PC-3 (cell line): ENCODE data around the gene FBXO45. TPM values are rescaled to one million over a fixed set of nuclear protein-coding genes. Genes with fewer than 3 reads are reported as not detected.

Experiments
- ATAC-seq: fragments of 200-7000 bp; cut with Tn5 transposase; 2 replicates; pipeline ENCODE4 v1.9.1; 2020; ENCODE audit warnings: mild to moderate bottlenecking, moderate library complexity
- BruUV-seq: library from RNA; stranded (reverse); fragments of 400-500 nt; replicated peaks from 2 replicates; lab custom pipeline; 2021; lab: Mats Ljungman, UMichigan
- CTCF ChIA-PET: fragments of 300-600 bp; sonication (Branson Sonifier 250); formaldehyde crosslinking; loops from one replicate; lab custom pipeline; 2022; ENCODE audit warnings: antibody characterized with exemption; lab: Charles Lee
- POLR2A ChIA-PET: fragments of 300-600 bp; sonication (Branson Sonifier 250); formaldehyde crosslinking; loops from one replicate; lab custom pipeline; 2022; ENCODE audit warnings: antibody characterized with exemption; ENCODE audit not compliant: unreplicated experiment; lab: Charles Lee
- DNase-seq: peaks from one replicate; pipeline ENCODE4 v3.0.0-alpha.2; 2015
- H2AFZ ChIP-seq: fragments of 300-600 bp; sonication (generic); 2 replicates; pipeline ENCODE4 v1.6.0; 2016; ENCODE audit warnings: antibody characterized with exemption, low read length
- H3F3A ChIP-seq: fragments of 300-600 bp; sonication (generic); one replicate; pipeline ENCODE4 v1.6.0; 2017; ENCODE audit warnings: antibody characterized with exemption, low read length, control low read depth, mild to moderate bottlenecking; ENCODE audit not compliant: unreplicated experiment
- H3K27ac ChIP-seq: fragments of 300-600 bp; sonication (generic); 2 replicates; pipeline ENCODE4 v1.5.1; 2016; ENCODE audit warnings: mild to moderate bottlenecking, low read length
- H3K27me3 ChIP-seq: fragments of 300-600 bp; sonication (generic); 2 replicates; pipeline ENCODE4 v1.6.1; 2016; ENCODE audit warnings: low read length, mixed read lengths
- H3K36me3 ChIP-seq: fragments of 300-600 bp; sonication (generic); 2 replicates; pipeline ENCODE4 v1.6.1; 2016; ENCODE audit warnings: low read depth, mixed run types, low read length, mixed read lengths
- H3K4me1 ChIP-seq: fragments of 300-600 bp; sonication (generic); 2 replicates; pipeline ENCODE4 v1.5.1; 2016; ENCODE audit warnings: low read length; ENCODE audit not compliant: insufficient read depth
- H3K4me2 ChIP-seq: fragments of 300-600 bp; sonication (generic); 2 replicates; pipeline ENCODE4 v1.6.0; 2016; ENCODE audit warnings: low read length
- H3K4me3 ChIP-seq: fragments of 300-600 bp; sonication (generic); 2 replicates; pipeline ENCODE4 v1.5.1; 2016; ENCODE audit warnings: mild to moderate bottlenecking, low read length, mixed read lengths
- H3K79me2 ChIP-seq: fragments of 300-600 bp; sonication (generic); 2 replicates; pipeline ENCODE4 v1.6.1; 2017; ENCODE audit warnings: low read length, mixed read lengths
- H3K9ac ChIP-seq: fragments of 300-600 bp; sonication (generic); 2 replicates; pipeline ENCODE4 v1.6.0; 2016; ENCODE audit warnings: mild to moderate bottlenecking, low read length
- H3K9me2 ChIP-seq: fragments of 300-600 bp; sonication (generic); replicated peaks from 2 replicates; pipeline ENCODE4 v1.6.1; 2016; ENCODE audit warnings: mixed run types, low read length, mixed read lengths
- H3K9me3 ChIP-seq: fragments of 300-600 bp; sonication (generic); 2 replicates; pipeline ENCODE4 v1.6.1; 2016; ENCODE audit warnings: low read length, mixed read lengths
- H4K20me1 ChIP-seq: fragments of 300-600 bp; sonication (generic); 2 replicates; pipeline ENCODE4 v1.6.1; 2016; ENCODE audit warnings: low read length, mixed read lengths
- CTCF ChIP-seq: fragments of 300-600 bp; sonication (generic); conservative IDR thresholded peaks from 2 replicates; pipeline ENCODE4 v1.5.1; 2017; ENCODE audit warnings: antibody characterized with exemption, low read depth, mild to moderate bottlenecking, low read length
- EZH2 ChIP-seq: fragments of 300-600 bp; sonication (generic); IDR thresholded peaks from one replicate; pipeline ENCODE4 v1.6.1; 2017; ENCODE audit warnings: antibody characterized with exemption, mild to moderate bottlenecking, low read length; ENCODE audit not compliant: unreplicated experiment
- EZH2phosphoT487 ChIP-seq: fragments of 300-600 bp; sonication (generic); IDR thresholded peaks from 2 replicates; pipeline ENCODE4 v1.6.1; 2018; ENCODE audit warnings: mild to moderate bottlenecking, antibody characterized with exemption, low read length, borderline replicate concordance
- intact Hi-C: fragments of 100-400 bp; cut with micrococcal nuclease; formaldehyde crosslinking; loops from 2 replicates; pipeline ENCODE4 v1.9.0; 2023
- total RNA-seq: library from RNA; depleted of rRNA; stranded (reverse); fragments of >200 nt; gene quantifications from 2 replicates; pipeline ENCODE4 v1.2.3, GENCODE V29; 2014

FBXO45 gene
- total RNA-seq, 1 experiment from 2014 or later: 20.8 TPM

DNA sequence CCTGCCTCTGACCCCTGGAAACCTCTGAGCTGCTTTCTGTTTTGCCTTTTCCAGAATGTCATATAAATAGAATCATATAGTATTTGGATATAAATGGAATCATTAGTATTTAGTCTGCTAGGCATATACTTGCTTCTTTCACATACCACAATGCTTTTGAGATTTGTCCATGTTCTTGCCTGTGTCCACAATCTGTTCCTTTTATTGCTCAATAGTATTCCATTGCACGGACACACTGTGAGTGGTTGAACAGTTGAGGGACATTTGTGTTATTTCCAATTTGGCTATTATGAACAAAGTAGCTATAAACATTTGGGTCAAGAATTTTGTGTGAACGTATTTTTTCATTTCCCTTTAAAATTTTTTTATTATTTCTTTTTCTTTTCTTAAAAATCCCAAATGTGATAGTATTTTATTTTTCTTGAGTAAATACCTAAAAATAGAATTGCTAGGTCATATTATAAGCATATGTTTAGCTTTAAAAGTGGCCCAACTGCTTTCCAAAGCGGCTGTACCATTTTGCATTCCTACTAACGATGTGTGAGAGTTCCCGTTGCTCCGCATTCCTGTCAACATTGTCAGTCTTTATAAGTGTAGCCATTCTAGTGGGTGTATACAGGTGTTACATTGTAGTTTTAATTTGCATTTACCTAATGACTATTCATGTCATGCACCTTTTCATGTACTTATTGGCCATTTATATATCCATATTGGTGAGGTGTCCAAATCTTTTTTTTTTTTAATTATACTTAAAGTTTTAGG, 26.6 kb upstream of the FBXO45 start:
- TF ChIP-seq EZH2phosphoT487: no peak
- TF ChIP-seq CTCF: no peak
- no peak for TF ChIP-seq EZH2
- Histone ChIP-seq H3K27me3 (no peaks in the 10 kb centered on the region), H3K4me1 (no peaks in the 10 kb centered on the region), H3K9me3 (no peaks in the 10 kb centered on the region), H3K9ac (no peak overlapping the region), H3K79me2 (no peaks in the 10 kb centered on the region), H3K27ac (no peak overlapping the region), H3K4me3 (no peak overlapping the region), H3K36me3 (no peaks in the 10 kb centered on the region), H2AFZ (no peak overlapping the region), H4K20me1 (no peaks in the 10 kb centered on the region), H3K4me2 (no peak overlapping the region), H3F3A (no peaks in the 10 kb centered on the region), H3K9me2 (no peaks in the 10 kb centered on the region)
- BruUV-seq: no TSS peak
- ATAC-seq: no peak
- intact Hi-C loops: no loop called here
- ChIA-PET POLR2A (interaction anchor here (0.6 kb wide), 1 partner anchor 27 kb away, joined by 4 read pairs; the partner anchor contains the start of gene FBXO45), CTCF (interaction anchor here (0.6 kb wide), 1 partner anchor 9 kb away, joined by 5 read pairs; no protein-coding TSS in a partner anchor)
- no peak for DNase-seq

DNA sequence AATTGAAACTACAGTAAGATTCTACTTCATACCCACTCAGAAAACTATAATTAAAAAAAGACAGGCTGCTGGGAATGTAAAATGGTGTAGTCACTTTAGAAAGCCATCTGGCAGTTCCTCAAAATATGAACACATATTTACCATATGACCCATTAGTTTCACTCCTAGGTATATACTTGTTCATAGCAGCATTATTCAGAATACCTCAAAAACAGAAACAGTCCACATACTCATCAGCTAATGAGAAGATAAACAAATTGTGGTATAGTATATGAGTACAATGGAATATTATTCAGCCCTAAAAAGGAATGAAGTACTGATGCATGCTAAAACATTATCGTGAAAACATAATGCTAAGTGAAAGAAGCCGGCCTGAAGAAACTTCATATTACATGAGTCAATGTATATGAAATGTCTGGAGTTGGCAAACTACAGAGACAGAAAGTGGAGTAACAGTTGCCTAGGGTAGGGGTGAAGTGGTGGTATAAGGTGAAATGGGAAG, 23.9 kb upstream of the FBXO45 start:
- no peaks in the 10 kb centered on the region for H3K79me2 ChIP-seq
- no TSS peak for BruUV-seq
- H3K4me1 ChIP-seq: no peaks in the 10 kb centered on the region
- intact Hi-C loops: no loop called here
- DNase-seq (no peak), ATAC-seq (no peak)
- no peak overlapping the region for H2AFZ ChIP-seq
- no peak overlapping the region for H3K4me3 ChIP-seq
- TF ChIP-seq EZH2phosphoT487 (no peak), CTCF (no peak), EZH2 (no peak)
- H3K9me3 ChIP-seq: no peaks in the 10 kb centered on the region
- H4K20me1 ChIP-seq: no peaks in the 10 kb centered on the region
- H3K4me2 ChIP-seq: no peak overlapping the region
- CTCF ChIA-PET: no interaction called here
- no peaks in the 10 kb centered on the region for H3K36me3 ChIP-seq
- H3F3A ChIP-seq: no peaks in the 10 kb centered on the region
- H3K9me2 ChIP-seq: no peaks in the 10 kb centered on the region
- no peak overlapping the region for H3K27ac ChIP-seq
- H3K9ac ChIP-seq: no peak overlapping the region
- POLR2A ChIA-PET: no interaction called here
- no peaks in the 10 kb centered on the region for H3K27me3 ChIP-seq

GRCh38 chr3:196546537-196546936, 21.9 kb upstream of the FBXO45 start:
- Histone ChIP-seq H3K27ac (no peak overlapping the region), H2AFZ (no peak overlapping the region), H3K79me2 (no peaks in the 10 kb centered on the region), H3K4me2 (no peak overlapping the region), H3K9me3 (no peaks in the 10 kb centered on the region), H3F3A (no peaks in the 10 kb centered on the region), H3K27me3 (no peaks in the 10 kb centered on the region), H3K4me1 (no peaks in the 10 kb centered on the region), H4K20me1 (no peaks in the 10 kb centered on the region), H3K9me2 (no peaks in the 10 kb centered on the region), H3K9ac (no peak overlapping the region), H3K4me3 (no peak overlapping the region), H3K36me3 (no peaks in the 10 kb centered on the region)
- no peak for TF ChIP-seq EZH2
- no peak for TF ChIP-seq CTCF
- intact Hi-C loops: no loop called here
- ChIA-PET POLR2A (no interaction called here), CTCF (no interaction called here)
- DNase-seq (no peak), ATAC-seq (no peak)
- BruUV-seq: no TSS peak
